ENCODE measurements around the gene KRT37. TPM values are rescaled to one million over a fixed set of nuclear protein-coding genes. Genes with fewer than 3 reads are reported as not detected.

Gene KRT37
- total and polyA plus RNA-seq, 7 experiments from 2014 or later = not detected

GRCh38 chr17:41413982-41414381, 10.4 kb downstream of the KRT37 start:
- Mint-ChIP-seq H3K27ac (no peak overlapping the region), H3K36me3 (no peaks in the 10 kb centered on the region), H3K27me3 (no peaks in the 10 kb centered on the region), H3K4me1 (peaks cover 3 to 24% (median 12%) of the 10 kb centered on the region in 7 donors), H3K9me3 (no peaks in the 10 kb centered on the region), H3K4me3 (no peak overlapping the region)
- POLR2A ChIA-PET = no interaction called here
- Histone ChIP-seq H3K27ac (ENCODE audit: low read depth, low read length) (no peak overlapping the region), H3K4me3 (ENCODE audit: low read length) (no peak overlapping the region), H3K36me3 (ENCODE audit: control insufficient read depth in 2 of 3, insufficient read depth in 3 of 3, low read length in 3 of 3) (no peaks in the 10 kb centered on the region), H3K27me3 (ENCODE audit: control insufficient read depth in 2 of 2, insufficient read depth in 2 of 2, low read length in 2 of 2) (no peaks in the 10 kb centered on the region), H3K4me1 (ENCODE audit: control insufficient read depth in 2 of 2, insufficient read depth in 2 of 2, low read length in 2 of 2) (peaks cover 5 to 9% of the 10 kb centered on the region in 2 donors), H3K9me3 (ENCODE audit: control insufficient read depth in 2 of 3, low read length in 3 of 3) (no peaks in the 10 kb centered on the region)
- no peak for ATAC-seq
- DNase-seq = no peak
- CTCF ChIA-PET = interaction anchor here (1.7 kb wide), 1 partner anchor 135 kb away, joined by 4 read pairs; no protein-coding TSS in a partner anchor
- intact Hi-C loops (cut with micrococcal nuclease) = no loop called here

GRCh38 chr17:41413353-41413957, 10.9 kb downstream of the KRT37 start:
- POLR2A ChIA-PET = no interaction called here
- Mint-ChIP-seq H3K36me3 (no peaks in the 10 kb centered on the region), H3K27ac (no peak overlapping the region), H3K27me3 (no peaks in the 10 kb centered on the region), H3K4me1 (peaks cover 5 to 30% (median 16%) of the 10 kb centered on the region in 7 donors), H3K4me3 (no peak overlapping the region), H3K9me3 (no peaks in the 10 kb centered on the region)
- CTCF ChIA-PET = interaction anchor here (0.8 to 1.7 kb wide), 2 partner anchors 91 to 136 kb away, joined by 3 to 4 read pairs; no protein-coding TSS in a partner anchor
- Histone ChIP-seq H3K36me3 (ENCODE audit: control insufficient read depth in 2 of 3, insufficient read depth in 3 of 3, low read length in 3 of 3) (no peaks in the 10 kb centered on the region), H3K4me1 (ENCODE audit: control insufficient read depth in 2 of 2, insufficient read depth in 2 of 2, low read length in 2 of 2) (peaks cover 9 to 14% of the 10 kb centered on the region in 2 donors), H3K27me3 (ENCODE audit: control insufficient read depth in 2 of 2, insufficient read depth in 2 of 2, low read length in 2 of 2) (no peaks in the 10 kb centered on the region), H3K4me3 (ENCODE audit: low read length) (no peak overlapping the region), H3K9me3 (ENCODE audit: control insufficient read depth in 2 of 3, low read length in 3 of 3) (no peaks in the 10 kb centered on the region), H3K27ac (ENCODE audit: low read depth, low read length) (no peak overlapping the region)
- DNase-seq = no peak
- intact Hi-C loops (cut with micrococcal nuclease) = no loop called here
- no peak for ATAC-seq

GRCh38 chr17:41411072-41411840, 13.1 kb downstream of the KRT37 start:
- ATAC-seq (no peak), DNase-seq (no peak)
- Histone ChIP-seq H3K4me1 (ENCODE audit: control insufficient read depth in 2 of 2, insufficient read depth in 2 of 2, low read length in 2 of 2) (peaks cover 9 to 14% of the 10 kb centered on the region in 2 donors), H3K36me3 (ENCODE audit: control insufficient read depth in 2 of 3, insufficient read depth in 3 of 3, low read length in 3 of 3) (no peaks in the 10 kb centered on the region), H3K9me3 (ENCODE audit: control insufficient read depth in 2 of 3, low read length in 3 of 3) (no peaks in the 10 kb centered on the region), H3K4me3 (ENCODE audit: low read length) (no peak overlapping the region), H3K27ac (ENCODE audit: low read depth, low read length) (no peak overlapping the region), H3K27me3 (ENCODE audit: control insufficient read depth in 2 of 2, insufficient read depth in 2 of 2, low read length in 2 of 2) (no peaks in the 10 kb centered on the region)
- peaks cover 5 to 21% (median 19%) of the 10 kb centered on the region in 7 donors for H3K4me1 Mint-ChIP-seq
- H3K36me3 Mint-ChIP-seq = no peaks in the 10 kb centered on the region
- ChIA-PET CTCF (no interaction called here), POLR2A (no interaction called here)
- no peak overlapping the region for H3K4me3 Mint-ChIP-seq
- intact Hi-C loops (cut with micrococcal nuclease) = no loop called here
- no peaks in the 10 kb centered on the region for H3K27me3 Mint-ChIP-seq
- H3K9me3 Mint-ChIP-seq = no peaks in the 10 kb centered on the region
- H3K27ac Mint-ChIP-seq = no peak overlapping the region

- H3K27ac Mint-ChIP-seq = no peak overlapping the region
- H3K4me1 ChIP-seq (ENCODE audit: control insufficient read depth in 2 of 2, insufficient read depth in 2 of 2, low read length in 2 of 2) = peaks cover 22 to 24% of the 10 kb centered on the region in 2 donors
- intact Hi-C loops (cut with micrococcal nuclease) = no loop called here
- H3K36me3 ChIP-seq (ENCODE audit: control insufficient read depth in 2 of 3, insufficient read depth in 3 of 3, low read length in 3 of 3) = no peaks in the 10 kb centered on the region
- ChIA-PET POLR2A (no interaction called here), CTCF (no interaction called here)
- H3K4me3 Mint-ChIP-seq = no peak overlapping the region
- no peak overlapping the region for H3K27ac ChIP-seq (ENCODE audit: low read depth, low read length)
- H3K4me3 ChIP-seq (ENCODE audit: low read length) = no peak overlapping the region
- H3K27me3 ChIP-seq (ENCODE audit: control insufficient read depth in 2 of 2, insufficient read depth in 2 of 2, low read length in 2 of 2) = no peaks in the 10 kb centered on the region
- no peaks in the 10 kb centered on the region for H3K27me3 Mint-ChIP-seq
- peaks cover 22 to 43% (median 41%) of the 10 kb centered on the region in 7 donors for H3K4me1 Mint-ChIP-seq
- peaks cover 0 to 2% (median 0%) of the 10 kb centered on the region in 5 donors for H3K36me3 Mint-ChIP-seq
- H3K9me3 ChIP-seq (ENCODE audit: control insufficient read depth in 2 of 3, low read length in 3 of 3) = no peaks in the 10 kb centered on the region
- DNase-seq (no peak), ATAC-seq (no peak)
- H3K9me3 Mint-ChIP-seq = peaks cover 0 to 1% (median 0%) of the 10 kb centered on the region in 11 donors
Measured at GRCh38 chr17:41407226-41407625, 17.2 kb downstream of the KRT37 start.

GRCh38 chr17:41406205-41406604, 18.2 kb downstream of the KRT37 start:
- Histone ChIP-seq H3K27ac (ENCODE audit: low read depth, low read length) (no peak overlapping the region), H3K4me3 (ENCODE audit: low read length) (no peak overlapping the region), H3K9me3 (ENCODE audit: control insufficient read depth in 2 of 3, low read length in 3 of 3) (no peaks in the 10 kb centered on the region), H3K36me3 (ENCODE audit: control insufficient read depth in 2 of 3, insufficient read depth in 3 of 3, low read length in 3 of 3) (no peaks in the 10 kb centered on the region), H3K27me3 (ENCODE audit: control insufficient read depth in 2 of 2, insufficient read depth in 2 of 2, low read length in 2 of 2) (no peaks in the 10 kb centered on the region), H3K4me1 (ENCODE audit: control insufficient read depth in 2 of 2, insufficient read depth in 2 of 2, low read length in 2 of 2) (peaks cover 22 to 24% of the 10 kb centered on the region in 2 donors)
- POLR2A ChIA-PET = no interaction called here
- H3K36me3 Mint-ChIP-seq = peaks cover 0 to 2% (median 0%) of the 10 kb centered on the region in 5 donors
- H3K4me3 Mint-ChIP-seq = no peak overlapping the region
- DNase-seq = no peak
- CTCF ChIA-PET = no interaction called here
- ATAC-seq = no peak
- peaks cover 0 to 2% (median 0%) of the 10 kb centered on the region in 11 donors for H3K9me3 Mint-ChIP-seq
- H3K4me1 Mint-ChIP-seq = peaks cover 22 to 46% (median 42%) of the 10 kb centered on the region in 7 donors
- peaks cover 0 to under 1% (median 0%) of the 10 kb centered on the region in 5 donors for H3K27me3 Mint-ChIP-seq
- intact Hi-C loops (cut with micrococcal nuclease) = no loop called here
- H3K27ac Mint-ChIP-seq = peak overlapping the region in 2 of 9 donors; percentile 2 to 67

- Histone ChIP-seq H3K9me3 (ENCODE audit: control insufficient read depth in 2 of 3, low read length in 3 of 3) (no peaks in the 10 kb centered on the region), H3K36me3 (ENCODE audit: control insufficient read depth in 2 of 3, insufficient read depth in 3 of 3, low read length in 3 of 3) (no peaks in the 10 kb centered on the region), H3K4me1 (ENCODE audit: control insufficient read depth in 2 of 2, insufficient read depth in 2 of 2, low read length in 2 of 2) (peaks cover 17 to 18% of the 10 kb centered on the region in 2 donors), H3K4me3 (ENCODE audit: low read length) (no peak overlapping the region), H3K27me3 (ENCODE audit: control insufficient read depth in 2 of 2, insufficient read depth in 2 of 2, low read length in 2 of 2) (no peaks in the 10 kb centered on the region), H3K27ac (ENCODE audit: low read depth, low read length) (no peak overlapping the region)
- Mint-ChIP-seq H3K36me3 (peaks cover 0 to 4% (median 0%) of the 10 kb centered on the region in 5 donors), H3K4me3 (peak overlapping the region in 2 of 10 donors; percentile 4 to 39), H3K4me1 (peaks cover 19 to 43% (median 34%) of the 10 kb centered on the region in 7 donors), H3K27me3 (peaks cover 0 to 5% (median 0%) of the 10 kb centered on the region in 5 donors), H3K27ac (peak overlapping the region in 2 of 9 donors; percentile 3 to 69), H3K9me3 (peaks cover 0 to 2% (median 0%) of the 10 kb centered on the region in 11 donors)
- POLR2A ChIA-PET = no interaction called here
- intact Hi-C loops (cut with micrococcal nuclease) = loop anchor here in 1 of 2 donors (5.0 kb wide), 1 partner anchor 62 kb away; no protein-coding TSS in a partner anchor
- CTCF ChIA-PET = interaction anchor here (0.5 kb wide), 1 partner anchor 306 kb away, joined by 3 read pairs; no protein-coding TSS in a partner anchor
- DNase-seq (peak in 1 of 9 donors; percentile 46), ATAC-seq (peak; percentile 62)
Measured at GRCh38 chr17:41404024-41404671, 20.2 kb downstream of the KRT37 start.

Measured in naive thymus-derived CD4-positive, alpha-beta T cell (primary cell).